ENCODE data around the gene GPNMB. TPM values are rescaled to one million over a fixed set of nuclear protein-coding genes. Genes with fewer than 3 reads are reported as not detected.
A peak's percentile ranks its signal among the peaks of the same experiment; 100 is the strongest.

Gene GPNMB
- total RNA-seq, 4 donors from 2014 or later = 12.1 to 37.8 (median 25.6) TPM

- DNase-seq = no peak
- Histone ChIP-seq H3K9me3 (no peaks in the 10 kb centered on the region), H3K36me3 (no peaks in the 10 kb centered on the region), H3K27ac (no peak overlapping the region), H3K27me3 (no peaks in the 10 kb centered on the region), H3K4me3 (no peak overlapping the region), H3K4me1 (no peaks in the 10 kb centered on the region)
- no peak for TF ChIP-seq POLR2A (IDR thresholded peaks at IDR 0.05)
- no peak for TF ChIP-seq CTCF (IDR thresholded peaks at IDR 0.05)
Measured at GRCh38 chr7:23212841-23213240, 33.7 kb upstream of the GPNMB start.

GRCh38 chr7:23213755-23214154, 32.8 kb upstream of the GPNMB start:
- DNase-seq = no peak
- H3K9me3 ChIP-seq = no peaks in the 10 kb centered on the region
- no peak overlapping the region for H3K27ac ChIP-seq
- no peaks in the 10 kb centered on the region for H3K4me1 ChIP-seq
- H3K36me3 ChIP-seq = no peaks in the 10 kb centered on the region
- H3K4me3 ChIP-seq = no peak overlapping the region
- TF ChIP-seq POLR2A (IDR thresholded peaks at IDR 0.05) (no peak), CTCF (IDR thresholded peaks at IDR 0.05) (no peak)
- no peaks in the 10 kb centered on the region for H3K27me3 ChIP-seq

- Histone ChIP-seq H3K27ac (no peak overlapping the region), H3K36me3 (no peaks in the 10 kb centered on the region), H3K27me3 (no peaks in the 10 kb centered on the region), H3K9me3 (no peaks in the 10 kb centered on the region), H3K4me3 (no peak overlapping the region), H3K4me1 (no peaks in the 10 kb centered on the region)
- no peak for DNase-seq
- TF ChIP-seq POLR2A (IDR thresholded peaks at IDR 0.05) (no peak), CTCF (IDR thresholded peaks at IDR 0.05) (no peak)
Measured at GRCh38 chr7:23214423-23214822, 32.2 kb upstream of the GPNMB start.

- no peaks in the 10 kb centered on the region for H3K36me3 ChIP-seq
- no peaks in the 10 kb centered on the region for H3K4me1 ChIP-seq
- TF ChIP-seq POLR2A (IDR thresholded peaks at IDR 0.05) = no peak
- TF ChIP-seq CTCF (IDR thresholded peaks at IDR 0.05) = no peak
- no peak overlapping the region for H3K27ac ChIP-seq
- no peak for DNase-seq
- no peaks in the 10 kb centered on the region for H3K9me3 ChIP-seq
- H3K27me3 ChIP-seq = no peaks in the 10 kb centered on the region
- no peak overlapping the region for H3K4me3 ChIP-seq
Measured at GRCh38 chr7:23214938-23215337, 31.6 kb upstream of the GPNMB start.

- Histone ChIP-seq H3K36me3 (no peaks in the 10 kb centered on the region), H3K27me3 (no peaks in the 10 kb centered on the region), H3K27ac (no peak overlapping the region), H3K4me3 (no peak overlapping the region), H3K9me3 (no peaks in the 10 kb centered on the region), H3K4me1 (no peaks in the 10 kb centered on the region)
- DNase-seq = peak in 1 of 3 donors; percentile 63
- TF ChIP-seq CTCF (IDR thresholded peaks at IDR 0.05) = no peak
- TF ChIP-seq POLR2A (IDR thresholded peaks at IDR 0.05) = no peak
Measured at GRCh38 chr7:23216021-23216420, 30.6 kb upstream of the GPNMB start.

GRCh38 chr7:23218196-23218595, 28.4 kb upstream of the GPNMB start:
- no peaks in the 10 kb centered on the region for H3K27me3 ChIP-seq
- no peak overlapping the region for H3K4me3 ChIP-seq
- H3K27ac ChIP-seq = no peak overlapping the region
- H3K9me3 ChIP-seq = no peaks in the 10 kb centered on the region
- H3K4me1 ChIP-seq = no peaks in the 10 kb centered on the region
- no peaks in the 10 kb centered on the region for H3K36me3 ChIP-seq
- TF ChIP-seq POLR2A (IDR thresholded peaks at IDR 0.05) (no peak), CTCF (IDR thresholded peaks at IDR 0.05) (no peak)
- no peak for DNase-seq
